DND-41 (cell line): Measurements from ENCODE around the gene ABAT.

Experiments
- CTCF ChIP-seq: IDR thresholded peaks from 2 replicates; pipeline ENCODE4 v1.5.1; 2012; ENCODE audit warnings: borderline replicate concordance, low read length, moderate library complexity, mild to moderate bottlenecking; ENCODE audit not compliant: poor library complexity, severe bottlenecking; ENCODE audit errors: extremely low read depth
- EZH2 ChIP-seq: IDR thresholded peaks from 3 replicates; pipeline ENCODE4 v1.6.1; 2012; ENCODE audit warnings: borderline replicate concordance, low read depth, mild to moderate bottlenecking, moderate library complexity, low read length, inconsistent platforms; ENCODE audit not compliant: severe bottlenecking

- TF ChIP-seq CTCF (no peak), EZH2 (no peak)
Observed at GRCh38 chr16:8758022-8758421, 83.6 kb downstream of the ABAT start.
